ENCODE results near the gene KCTD2. TPM values are rescaled to one million over a fixed set of nuclear protein-coding genes. Genes with fewer than 3 reads are reported as not detected.
"Not testable (repeated sequence)": the region's sequence is repeated elsewhere in the genome, so short reads cannot be mapped to it uniquely, and the experiment has no call there.

The KCTD2 gene
- polyA plus RNA-seq, 1 donor, result 16.1 TPM

- Histone ChIP-seq H3K27ac (ENCODE audit: low read length) (no peak overlapping the region), H3K27me3 (ENCODE audit: control insufficient read depth, insufficient read depth, low read length) (no peaks in the 10 kb centered on the region), H3K4me1 (ENCODE audit: control insufficient read depth, insufficient read depth, low read length) (no peaks in the 10 kb centered on the region), H3K36me3 (ENCODE audit: control insufficient read depth, insufficient read depth, low read length) (peaks cover 43% of the 10 kb centered on the region), H3K4me3 (ENCODE audit: low read length) (no peak overlapping the region), H3K9me3 (ENCODE audit: control insufficient read depth, low read depth, low read length) (no peaks in the 10 kb centered on the region)
- 100% methylated on average over 1 of the region's 19 CpGs for WGBS (ENCODE audit: insufficient coverage, low lambda C conversion rate)
- DNase-seq, result no peak
Observed at GRCh38 chr17:75020331-75021110, 26.5 kb upstream of the KCTD2 start.

GRCh38 chr17:75024686-75025397 is 22.2 kb upstream of the KCTD2 start:
- Histone ChIP-seq H3K27ac (ENCODE audit: low read length) (no peak overlapping the region), H3K4me1 (ENCODE audit: control insufficient read depth, insufficient read depth, low read length) (no peaks in the 10 kb centered on the region), H3K4me3 (ENCODE audit: low read length) (no peak overlapping the region), H3K36me3 (ENCODE audit: control insufficient read depth, insufficient read depth, low read length) (peaks cover 24% of the 10 kb centered on the region), H3K9me3 (ENCODE audit: control insufficient read depth, low read depth, low read length) (no peaks in the 10 kb centered on the region), H3K27me3 (ENCODE audit: control insufficient read depth, insufficient read depth, low read length) (no peaks in the 10 kb centered on the region)
- no peak for DNase-seq
- no CpG with 5 or more reads among the region's 10 CpGs for WGBS (ENCODE audit: insufficient coverage, low lambda C conversion rate)

- not testable (repeated sequence) for H3K4me1 ChIP-seq (ENCODE audit: control insufficient read depth, insufficient read depth, low read length); H3K4me3 ChIP-seq (ENCODE audit: low read length); DNase-seq; H3K27me3 ChIP-seq (ENCODE audit: control insufficient read depth, insufficient read depth, low read length); H3K9me3 ChIP-seq (ENCODE audit: control insufficient read depth, low read depth, low read length); H3K27ac ChIP-seq (ENCODE audit: low read length)
- no CpG with 5 or more reads among the region's 9 CpGs for WGBS (ENCODE audit: insufficient coverage, low lambda C conversion rate)
- peaks cover 19% of the 10 kb centered on the region for H3K36me3 ChIP-seq (ENCODE audit: control insufficient read depth, insufficient read depth, low read length)
Observed at GRCh38 chr17:75025398-75025734, 21.7 kb upstream of the KCTD2 start.

- not testable (repeated sequence) for H3K27me3 ChIP-seq (ENCODE audit: control insufficient read depth, insufficient read depth, low read length); H3K9me3 ChIP-seq (ENCODE audit: control insufficient read depth, low read depth, low read length); H3K4me3 ChIP-seq (ENCODE audit: low read length); DNase-seq; H3K27ac ChIP-seq (ENCODE audit: low read length); H3K36me3 ChIP-seq (ENCODE audit: control insufficient read depth, insufficient read depth, low read length); H3K4me1 ChIP-seq (ENCODE audit: control insufficient read depth, insufficient read depth, low read length)
- no CpG with 5 or more reads among the region's 2 CpGs for WGBS (ENCODE audit: insufficient coverage, low lambda C conversion rate)
Observed at GRCh38 chr17:75026650-75027049, 20.4 kb upstream of the KCTD2 start.

GRCh38 chr17:75030161-75030560 is 16.9 kb upstream of the KCTD2 start:
- no peak overlapping the region for H3K27ac ChIP-seq (ENCODE audit: low read length)
- no peak overlapping the region for H3K4me3 ChIP-seq (ENCODE audit: low read length)
- DNase-seq, result no peak
- no peaks in the 10 kb centered on the region for H3K27me3 ChIP-seq (ENCODE audit: control insufficient read depth, insufficient read depth, low read length)
- H3K36me3 ChIP-seq (ENCODE audit: control insufficient read depth, insufficient read depth, low read length), result no peaks in the 10 kb centered on the region
- 60% methylated on average over 3 of the region's 8 CpGs for WGBS (ENCODE audit: insufficient coverage, low lambda C conversion rate)
- peaks cover 2% of the 10 kb centered on the region for H3K4me1 ChIP-seq (ENCODE audit: control insufficient read depth, insufficient read depth, low read length)
- peaks cover 6% of the 10 kb centered on the region for H3K9me3 ChIP-seq (ENCODE audit: control insufficient read depth, low read depth, low read length)

- WGBS (ENCODE audit: insufficient coverage, low lambda C conversion rate), result no CpG with 5 or more reads among the region's 10 CpGs
- Histone ChIP-seq H3K27ac (ENCODE audit: low read length) (no peak overlapping the region), H3K9me3 (ENCODE audit: control insufficient read depth, low read depth, low read length) (peaks cover 6% of the 10 kb centered on the region), H3K27me3 (ENCODE audit: control insufficient read depth, insufficient read depth, low read length) (no peaks in the 10 kb centered on the region), H3K4me1 (ENCODE audit: control insufficient read depth, insufficient read depth, low read length) (peaks cover 6% of the 10 kb centered on the region), H3K36me3 (ENCODE audit: control insufficient read depth, insufficient read depth, low read length) (no peaks in the 10 kb centered on the region), H3K4me3 (ENCODE audit: low read length) (peak overlapping the region; percentile 10)
- DNase-seq, result peak; percentile 50 to 65
Observed at GRCh38 chr17:75031972-75032719, 14.9 kb upstream of the KCTD2 start.

GRCh38 chr17:75032720-75033280 is 14.2 kb upstream of the KCTD2 start:
- H3K4me1 ChIP-seq (ENCODE audit: control insufficient read depth, insufficient read depth, low read length), result peaks cover 6% of the 10 kb centered on the region
- H3K4me3 ChIP-seq (ENCODE audit: low read length), result peak overlapping the region; percentile 82
- H3K9me3 ChIP-seq (ENCODE audit: control insufficient read depth, low read depth, low read length), result peaks cover 6% of the 10 kb centered on the region
- H3K36me3 ChIP-seq (ENCODE audit: control insufficient read depth, insufficient read depth, low read length), result no peaks in the 10 kb centered on the region
- no peak overlapping the region for H3K27ac ChIP-seq (ENCODE audit: low read length)
- DNase-seq, result peak in 1 of 2 donors; percentile 30
- no peaks in the 10 kb centered on the region for H3K27me3 ChIP-seq (ENCODE audit: control insufficient read depth, insufficient read depth, low read length)
- WGBS (ENCODE audit: insufficient coverage, low lambda C conversion rate), result 20% methylated on average over 3 of the region's 13 CpGs

- Histone ChIP-seq H3K4me1 (ENCODE audit: control insufficient read depth, insufficient read depth, low read length) (peaks cover 6% of the 10 kb centered on the region), H3K36me3 (ENCODE audit: control insufficient read depth, insufficient read depth, low read length) (peaks cover 4% of the 10 kb centered on the region), H3K27me3 (ENCODE audit: control insufficient read depth, insufficient read depth, low read length) (no peaks in the 10 kb centered on the region), H3K4me3 (ENCODE audit: low read length) (peak overlapping the region; percentile 82), H3K27ac (ENCODE audit: low read length) (peak overlapping the region; percentile 87), H3K9me3 (ENCODE audit: control insufficient read depth, low read depth, low read length) (peaks cover 6% of the 10 kb centered on the region)
- no CpG with 5 or more reads among the region's 36 CpGs for whole genome bisulfite sequencing (ENCODE audit: insufficient coverage, low lambda C conversion rate)
- peak; percentile 90 to 92 for DNase-seq
Observed at GRCh38 chr17:75033346-75034235, 13.4 kb upstream of the KCTD2 start.

- Histone ChIP-seq H3K27ac (ENCODE audit: low read length) (peak overlapping the region; percentile 87), H3K27me3 (ENCODE audit: control insufficient read depth, insufficient read depth, low read length) (no peaks in the 10 kb centered on the region), H3K9me3 (ENCODE audit: control insufficient read depth, low read depth, low read length) (peaks cover 6% of the 10 kb centered on the region), H3K4me3 (ENCODE audit: low read length) (peak overlapping the region; percentile 82), H3K36me3 (ENCODE audit: control insufficient read depth, insufficient read depth, low read length) (peaks cover 11% of the 10 kb centered on the region), H3K4me1 (ENCODE audit: control insufficient read depth, insufficient read depth, low read length) (peaks cover 6% of the 10 kb centered on the region)
- peak; percentile 84 to 85 for DNase-seq
- WGBS (ENCODE audit: insufficient coverage, low lambda C conversion rate), result no CpG with 5 or more reads among the region's 43 CpGs
Observed at GRCh38 chr17:75034236-75034908, 12.7 kb upstream of the KCTD2 start.

All from large intestine (tissue), 3 donors.